ENCODE results near the gene FAP. TPM values are rescaled to one million over a fixed set of nuclear protein-coding genes. Genes with fewer than 3 reads are reported as not detected.
A peak's percentile ranks its signal among the peaks of the same experiment; 100 is the strongest.

Gene FAP
- polyA plus RNA-seq, 3 donors = 8.7 to 13.4 (median 12.9) TPM

- no peak for DNase-seq (ENCODE audit: low read depth in 3 of 3, low spot score in 2 of 3)
Measured at GRCh38 chr2:162188451-162188850, 54.8 kb downstream of the FAP start.

DNA sequence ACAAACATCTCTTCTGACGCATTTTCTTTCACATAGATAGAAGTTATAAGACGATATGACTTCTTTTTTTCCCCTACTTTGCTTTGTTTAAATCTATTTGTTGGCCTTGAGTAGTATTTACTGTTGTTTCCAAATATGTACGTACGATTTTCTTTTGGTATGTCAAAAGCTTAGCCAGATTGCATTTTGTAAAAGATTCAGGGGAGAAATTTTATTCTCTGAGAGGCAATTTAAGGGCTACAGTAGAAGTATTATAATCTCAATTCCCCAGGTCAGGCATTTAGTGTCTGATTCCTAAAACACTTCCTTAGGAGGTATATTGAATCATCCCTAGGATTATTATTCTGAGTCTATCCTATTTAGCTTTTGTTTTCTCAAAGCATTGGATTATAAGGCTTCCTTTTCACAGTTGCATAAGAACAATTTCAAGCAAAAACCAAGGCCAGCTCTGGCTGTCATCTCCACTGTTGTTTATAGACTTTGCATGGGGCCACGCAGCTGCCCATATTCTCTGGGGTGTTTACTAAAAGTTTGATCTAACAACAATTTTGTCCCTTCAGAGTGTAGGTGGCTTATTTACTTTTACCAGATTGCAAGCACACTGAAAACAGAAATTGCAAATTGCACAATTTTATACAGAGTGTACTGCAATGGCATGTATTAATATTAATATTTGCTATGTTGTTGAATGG is 57.6 kb downstream of the FAP start:
- DNase-seq (ENCODE audit: low read depth in 3 of 3, low spot score in 2 of 3) = no peak

- DNase-seq (ENCODE audit: low read depth in 3 of 3, low spot score in 2 of 3) = no peak
Measured at GRCh38 chr2:162184821-162185450, 58.3 kb downstream of the FAP start.

- DNase-seq (ENCODE audit: low read depth in 3 of 3, low spot score in 2 of 3) = no peak
Measured at GRCh38 chr2:162184359-162184758, 58.9 kb downstream of the FAP start.

DNA sequence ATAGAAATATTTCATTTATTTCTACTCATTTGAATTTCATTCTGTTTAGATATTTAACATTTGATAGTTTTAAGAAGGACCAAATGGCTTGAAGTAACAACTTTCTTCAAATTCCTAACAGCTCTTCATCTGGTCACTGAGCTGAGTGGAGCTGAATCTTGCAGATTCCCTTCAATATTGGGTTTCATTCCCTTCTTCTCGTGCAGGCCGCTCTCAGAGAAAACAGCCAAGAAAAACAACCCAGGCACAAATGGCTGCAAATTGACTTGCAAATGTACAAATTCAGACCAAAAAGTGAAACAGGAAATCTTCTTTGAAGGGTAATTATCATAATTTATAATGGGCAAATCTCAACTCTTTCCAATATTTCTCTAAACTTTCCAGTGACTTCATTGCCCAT is 60.9 kb downstream of the FAP start:
- DNase-seq (ENCODE audit: low read depth in 3 of 3, low spot score in 2 of 3) = no peak

DNA sequence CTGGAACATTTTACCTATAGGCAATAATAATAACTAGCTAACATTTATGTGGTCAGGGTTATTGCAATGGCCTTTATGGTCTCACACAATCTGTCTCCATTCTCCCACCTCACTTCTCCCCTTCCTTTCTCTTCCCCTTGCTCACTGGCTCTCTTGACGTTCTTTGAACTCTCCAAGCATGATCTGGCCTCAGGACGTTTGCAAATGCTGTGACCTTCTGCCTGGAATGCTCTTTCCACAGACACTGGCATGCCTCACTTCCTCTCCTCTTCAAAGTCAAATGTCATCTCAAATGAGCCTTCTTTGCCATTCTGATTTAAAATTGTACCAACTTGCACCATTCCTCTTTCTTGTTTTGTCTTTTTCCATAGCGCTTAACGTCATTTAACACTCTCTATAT is 65.9 kb downstream of the FAP start:
- DNase-seq (ENCODE audit: low read depth in 3 of 3, low spot score in 2 of 3) = no peak

DNA sequence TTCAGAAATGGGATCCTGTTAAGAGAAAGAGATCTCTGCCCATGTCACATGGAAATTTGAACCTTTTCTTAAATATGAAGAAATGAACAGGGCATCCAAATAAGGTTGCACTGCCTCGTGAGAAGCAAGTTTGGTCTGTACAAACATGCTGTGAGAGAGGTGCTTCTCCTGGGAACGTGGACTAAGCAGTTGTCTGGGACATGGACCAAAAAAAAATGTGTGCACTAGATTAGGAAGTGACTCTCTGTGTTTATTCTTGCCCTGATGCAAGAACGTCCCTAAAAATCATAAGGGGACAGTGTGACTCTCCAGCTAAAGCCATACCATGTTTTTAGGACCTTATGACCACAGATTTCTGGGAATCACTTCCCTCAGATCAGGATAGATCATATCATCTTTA is 67.5 kb downstream of the FAP start:
- no peak for DNase-seq (ENCODE audit: low read depth in 3 of 3, low spot score in 2 of 3)

GRCh38 chr2:162174746-162175145 is 68.5 kb downstream of the FAP start:
- no peak for DNase-seq (ENCODE audit: low read depth in 3 of 3, low spot score in 2 of 3)

DNA sequence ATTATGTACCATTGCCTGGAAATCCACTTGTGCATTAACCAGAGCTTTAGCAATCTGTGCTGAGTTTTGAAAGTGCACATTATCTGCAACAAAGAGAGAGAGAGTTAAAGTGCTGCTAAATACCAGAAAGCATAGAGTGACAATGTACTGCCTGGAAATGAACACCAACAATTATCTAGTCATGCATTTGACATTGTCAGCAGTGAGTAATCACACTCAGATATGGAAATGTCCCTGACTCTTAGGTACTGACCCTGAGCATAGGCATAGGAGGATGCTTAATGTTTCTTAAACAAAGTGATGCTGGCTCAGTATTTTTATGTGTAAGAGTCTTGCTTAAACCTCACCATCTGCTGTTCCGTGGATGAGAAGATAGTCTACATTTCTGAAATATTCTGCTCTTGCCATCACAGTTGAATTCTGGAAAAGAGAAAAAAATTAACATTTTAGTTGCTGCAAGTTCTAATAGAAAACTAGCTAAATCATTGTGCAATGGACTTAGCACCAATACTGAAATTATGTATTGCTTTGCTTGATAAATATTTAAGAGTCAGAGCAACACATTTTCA is 70.4 kb downstream of the FAP start:
- DNase-seq (ENCODE audit: low read depth in 3 of 3, low spot score in 2 of 3) = no peak

DNA sequence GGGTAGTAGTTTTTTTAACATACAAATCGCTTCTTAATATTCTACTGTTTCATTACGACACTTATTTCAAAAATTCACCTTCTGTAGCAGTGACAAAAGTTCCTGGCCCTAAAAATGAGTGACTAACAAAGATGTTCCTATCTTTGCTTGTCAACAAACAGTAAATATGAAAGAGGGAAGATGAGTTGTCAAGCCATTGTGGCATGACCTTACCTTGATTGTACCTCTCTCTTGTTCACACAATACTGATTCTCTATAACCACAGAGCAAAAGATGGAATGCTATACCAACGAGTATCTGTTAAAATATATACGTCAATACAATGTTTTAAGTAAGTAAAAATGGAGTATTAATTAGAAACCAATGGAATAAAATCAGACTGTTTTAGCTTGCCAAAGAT is 76.5 kb downstream of the FAP start:
- DNase-seq (ENCODE audit: low read depth in 3 of 3, low spot score in 2 of 3) = no peak

DNA sequence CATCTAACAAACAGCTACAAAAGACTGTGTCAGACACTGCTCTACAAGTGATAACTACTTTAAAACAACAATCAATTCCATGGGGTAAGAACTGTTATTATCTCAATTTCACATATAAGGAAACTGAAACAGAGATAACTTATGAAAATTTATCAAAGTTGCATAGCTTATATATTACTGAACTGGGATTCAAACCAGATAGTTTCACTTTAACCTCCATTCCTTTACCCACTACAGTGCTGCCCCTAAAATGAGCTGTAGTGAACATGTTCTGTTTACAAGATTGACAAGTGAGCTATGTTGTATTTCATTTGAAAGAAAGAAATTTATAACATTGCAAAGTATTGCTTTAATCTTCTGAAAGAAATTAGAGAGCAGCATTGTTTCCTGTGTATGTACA is 77.1 kb downstream of the FAP start:
- DNase-seq (ENCODE audit: low read depth in 3 of 3, low spot score in 2 of 3) = no peak

- no peak for DNase-seq (ENCODE audit: low read depth in 3 of 3, low spot score in 2 of 3)
Measured at GRCh38 chr2:162164802-162165201, 78.4 kb downstream of the FAP start.

GRCh38 chr2:162159446-162159845 is 83.8 kb downstream of the FAP start:
- no peak for DNase-seq (ENCODE audit: low read depth in 3 of 3, low spot score in 2 of 3)

GRCh38 chr2:162156149-162156548 is 87.1 kb downstream of the FAP start:
- no peak for DNase-seq (ENCODE audit: low read depth in 3 of 3, low spot score in 2 of 3)

DNA sequence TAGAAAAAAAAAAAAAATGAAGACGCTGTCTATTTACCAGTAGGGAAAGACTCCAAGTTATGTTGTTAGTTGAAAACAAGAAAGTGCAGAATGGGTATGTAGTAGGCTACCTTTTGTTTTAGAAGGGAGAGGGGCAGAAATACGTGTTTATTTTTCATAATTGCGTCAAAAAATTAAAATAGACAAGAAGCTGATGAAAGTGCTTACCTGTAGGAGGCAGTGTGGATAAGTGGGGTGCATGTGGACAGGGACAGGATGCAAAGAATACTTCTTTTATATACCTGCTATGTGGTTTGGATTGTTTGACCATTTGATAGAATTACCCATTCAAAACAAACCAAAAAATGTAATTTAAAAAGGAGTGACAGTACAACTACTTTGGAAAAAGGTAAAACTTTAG is 88.2 kb downstream of the FAP start:
- DNase-seq (ENCODE audit: low read depth in 3 of 3, low spot score in 2 of 3) = no peak

DNA sequence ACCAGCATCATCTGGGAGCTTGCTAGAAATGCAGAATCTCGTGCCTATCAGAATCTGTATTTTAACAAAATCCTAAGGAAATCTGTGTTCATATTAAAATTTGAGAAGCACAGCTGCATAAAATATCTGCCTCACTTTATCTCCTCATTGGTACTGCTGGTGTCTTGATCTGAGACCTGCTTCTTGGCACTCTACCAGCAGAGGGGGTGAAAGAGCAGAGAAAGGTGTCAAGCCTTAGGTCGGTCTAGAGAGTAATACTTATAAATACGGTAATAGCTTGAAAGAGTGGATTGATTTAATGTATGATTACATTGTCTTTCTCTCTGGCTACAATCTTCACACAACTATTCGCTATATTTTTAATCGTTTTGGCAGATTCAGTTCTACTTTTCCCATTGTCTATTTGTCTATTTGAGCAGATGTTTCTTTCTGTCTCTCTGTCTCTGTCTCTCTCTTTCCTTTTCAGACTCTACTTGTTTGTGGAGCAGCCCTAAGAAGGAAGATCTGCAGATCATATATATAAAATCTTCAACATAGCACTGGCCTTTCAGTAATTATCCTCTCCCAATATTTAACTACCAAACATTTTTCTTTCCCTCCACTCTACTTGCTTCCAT is 89.5 kb downstream of the FAP start:
- DNase-seq (ENCODE audit: low read depth in 3 of 3, low spot score in 2 of 3) = peak in 2 of 3 donors; percentile 32 to 36

GRCh38 chr2:162152147-162152546 is 91.1 kb downstream of the FAP start, which contains the start of gene GCG:
Gene GCG (minus strand): TSS chr2:162152247. CDS start chr2:162149178, 3,069 bp downstream.
- DNase-seq (ENCODE audit: low read depth in 3 of 3, low spot score in 2 of 3) = no peak

- DNase-seq (ENCODE audit: low read depth in 3 of 3, low spot score in 2 of 3) = no peak
Measured at GRCh38 chr2:162149940-162150339, 93.3 kb downstream of the FAP start.

DNA sequence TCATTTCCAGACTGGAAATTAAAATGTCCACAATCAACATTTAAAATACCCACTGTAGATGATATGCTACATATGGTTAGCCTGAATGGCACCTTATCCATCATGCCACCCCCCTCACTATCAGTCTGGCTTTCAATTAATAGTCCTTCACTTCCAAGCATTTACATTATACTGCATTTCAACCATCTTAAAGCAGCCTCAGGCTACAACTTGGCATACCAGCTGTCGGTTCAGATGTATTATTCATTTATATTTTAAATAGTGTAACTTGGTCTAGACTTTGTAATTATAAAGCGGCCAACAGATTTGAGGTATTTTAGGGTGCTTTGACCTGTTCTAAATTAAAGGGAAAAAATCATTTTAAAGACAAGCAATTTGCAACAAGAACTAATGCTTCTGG is 93.8 kb downstream of the FAP start:
- DNase-seq (ENCODE audit: low read depth in 3 of 3, low spot score in 2 of 3) = no peak

DNA sequence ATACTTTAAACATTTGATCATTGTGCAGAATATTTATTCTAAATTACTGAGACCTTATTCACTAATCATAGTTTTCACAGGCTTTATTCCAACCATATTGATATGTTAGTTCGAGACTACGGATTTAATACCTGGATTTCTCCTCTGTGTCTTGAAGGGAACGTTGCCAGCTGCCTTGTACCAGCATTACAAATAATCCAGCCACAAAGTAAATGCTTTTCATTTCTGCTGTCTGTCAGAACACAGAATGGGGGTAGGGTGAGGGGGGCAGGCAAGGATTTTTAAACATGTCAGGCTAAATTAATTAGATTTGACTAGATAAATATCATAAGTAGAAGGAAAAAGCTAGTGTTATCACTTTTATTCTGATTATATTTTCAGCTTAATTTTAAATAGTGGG is 94.3 kb downstream of the FAP start:
- DNase-seq (ENCODE audit: low read depth in 3 of 3, low spot score in 2 of 3) = no peak

GRCh38 chr2:162143969-162144368 is 99.3 kb downstream of the FAP start:
- no peak for DNase-seq (ENCODE audit: low read depth in 3 of 3, low spot score in 2 of 3)

GRCh38 chr2:162138310-162138709 is 104.9 kb downstream of the FAP start:
- no peak for DNase-seq (ENCODE audit: low read depth in 3 of 3, low spot score in 2 of 3)

All from right renal cortex interstitium (tissue), 3 donors.